ENCODE measurements around the gene A3GALT2.
A peak's percentile ranks its signal among the peaks of the same experiment; 100 is the strongest.

A3GALT2 gene

GRCh38 chr1:33350611-33351280, 29.8 kb upstream of the A3GALT2 start:
- no peak for DNase-seq (ENCODE audit: low read depth)

- peak; percentile 51 for DNase-seq (ENCODE audit: low read depth)
Measured at GRCh38 chr1:33349778-33350610, 29.1 kb upstream of the A3GALT2 start.

- DNase-seq (ENCODE audit: low read depth), result no peak
Measured at GRCh38 chr1:33349081-33349759, 28.3 kb upstream of the A3GALT2 start.

- DNase-seq (ENCODE audit: low read depth), result no peak
Measured at GRCh38 chr1:33348676-33349080, 27.8 kb upstream of the A3GALT2 start.

- DNase-seq (ENCODE audit: low read depth), result no peak
Measured at GRCh38 chr1:33348194-33348593, 27.3 kb upstream of the A3GALT2 start.

- DNase-seq (ENCODE audit: low read depth), result no peak
Measured at GRCh38 chr1:33347650-33347992, 26.7 kb upstream of the A3GALT2 start.

- DNase-seq (ENCODE audit: low read depth), result no peak
Measured at GRCh38 chr1:33346927-33347649, 26.2 kb upstream of the A3GALT2 start.

GRCh38 chr1:33346533-33346926, 25.6 kb upstream of the A3GALT2 start:
- no peak for DNase-seq (ENCODE audit: low read depth)

GRCh38 chr1:33344896-33345560, 24.1 kb upstream of the A3GALT2 start:
- DNase-seq (ENCODE audit: low read depth), result no peak

GRCh38 chr1:33343539-33343938, 22.6 kb upstream of the A3GALT2 start:
- no peak for DNase-seq (ENCODE audit: low read depth)

- DNase-seq (ENCODE audit: low read depth), result no peak
Measured at GRCh38 chr1:33342041-33342723, 21.3 kb upstream of the A3GALT2 start.

GRCh38 chr1:33341190-33341589, 20.3 kb upstream of the A3GALT2 start:
- DNase-seq (ENCODE audit: low read depth), result no peak

GRCh38 chr1:33339413-33339812, 18.5 kb upstream of the A3GALT2 start:
- no peak for DNase-seq (ENCODE audit: low read depth)

- no peak for DNase-seq (ENCODE audit: low read depth)
Measured at GRCh38 chr1:33338440-33339211, 17.7 kb upstream of the A3GALT2 start.

- DNase-seq (ENCODE audit: low read depth), result no peak
Measured at GRCh38 chr1:33338048-33338439, 17.1 kb upstream of the A3GALT2 start.

GRCh38 chr1:33337441-33337840, 16.5 kb upstream of the A3GALT2 start:
- no peak for DNase-seq (ENCODE audit: low read depth)

- no peak for DNase-seq (ENCODE audit: low read depth)
Measured at GRCh38 chr1:33336580-33336979, 15.7 kb upstream of the A3GALT2 start.

GRCh38 chr1:33335020-33335419, 14.1 kb upstream of the A3GALT2 start:
- DNase-seq (ENCODE audit: low read depth), result no peak

- DNase-seq (ENCODE audit: low read depth), result no peak
Measured at GRCh38 chr1:33334081-33334552, 13.2 kb upstream of the A3GALT2 start.

- no peak for DNase-seq (ENCODE audit: low read depth)
Measured at GRCh38 chr1:33332881-33333280, 12.0 kb upstream of the A3GALT2 start.

Data from stimulated activated CD8-positive, alpha-beta memory T cell treated with anti-CD3 and anti-CD28 coated beads, Interleukin-12 subunit alpha, Interleukin-12 subunit beta, amount 100 ng/mL, for 1 hour (primary cell).